GM23338 (cell line): ENCODE data around the gene KIRREL3. TPM values are rescaled to one million over a fixed set of nuclear protein-coding genes. Genes with fewer than 3 reads are reported as not detected.

ENCODE experiments used
- ATAC-seq: fragments of 200-7000 bp; cut with Tn5 transposase; 3 replicates; pipeline ENCODE4 v1.9.1; 2020
- DNase-seq: peaks from one replicate; pipeline ENCODE4 v3.0.0-alpha.2; 2015; ENCODE audit warnings: low spot score
- H2AFZ ChIP-seq: fragments of 200-600 bp; sonication (generic); 2 replicates; pipeline ENCODE4 v1.8.0; 2016; ENCODE audit warnings: antibody characterized with exemption, mild to moderate bottlenecking, moderate library complexity
- H3F3A ChIP-seq: fragments of 200-600 bp; sonication (generic); replicated peaks from 2 replicates; pipeline ENCODE4 v1.8.0; 2017; ENCODE audit warnings: antibody characterized with exemption, mixed run types, low read depth
- H3K27ac ChIP-seq: fragments of 200-600 bp; sonication (generic); 2 replicates; pipeline ENCODE4 v1.6.1; 2016; ENCODE audit warnings: low read depth
- H3K27me3 ChIP-seq: fragments of 200-600 bp; sonication (generic); 2 replicates; pipeline ENCODE4 v1.8.0; 2016; ENCODE audit warnings: mild to moderate bottlenecking, mixed run types, moderate library complexity; ENCODE audit not compliant: insufficient read depth
- H3K36me3 ChIP-seq: fragments of 200-600 bp; sonication (generic); 2 replicates; pipeline ENCODE4 v1.8.0; 2016; ENCODE audit warnings: mild to moderate bottlenecking; ENCODE audit not compliant: insufficient read depth
- H3K4me1 ChIP-seq: fragments of 200-600 bp; sonication (generic); 2 replicates; pipeline ENCODE4 v1.8.0; 2016; ENCODE audit warnings: mild to moderate bottlenecking, moderate library complexity; ENCODE audit not compliant: insufficient read depth
- H3K4me2 ChIP-seq: fragments of 200-600 bp; sonication (generic); 2 replicates; pipeline ENCODE4 v1.7.1; 2017; ENCODE audit warnings: mixed run types
- H3K4me3 ChIP-seq: fragments of 200-600 bp; sonication (generic); 2 replicates; pipeline ENCODE4 v1.6.1; 2016; ENCODE audit warnings: mixed run types
- H3K79me2 ChIP-seq: fragments of 200-600 bp; sonication (generic); replicated peaks from 2 replicates; pipeline ENCODE4 v1.8.0; 2017; ENCODE audit warnings: mild to moderate bottlenecking; ENCODE audit not compliant: insufficient read depth
- H3K9me2 ChIP-seq: fragments of 200-600 bp; sonication (generic); 2 replicates; pipeline ENCODE4 v1.8.0; 2017; ENCODE audit not compliant: insufficient read depth
- H4K20me1 ChIP-seq: fragments of 200-600 bp; sonication (generic); replicated peaks from 2 replicates; pipeline ENCODE4 v1.8.0; 2017; ENCODE audit warnings: mild to moderate bottlenecking; ENCODE audit not compliant: insufficient read depth
- H3K27ac Mint-ChIP-seq: 2 replicates; pipeline ENCODE4 v1.8.0; 2020; ENCODE audit warnings: inconsistent platforms, mild to moderate bottlenecking, moderate library complexity, mixed read lengths
- H3K27me3 Mint-ChIP-seq: 3 replicates; pipeline ENCODE4 v1.8.0; 2022; ENCODE audit warnings: low read depth, mild to moderate bottlenecking, moderate library complexity, mixed read lengths, inconsistent platforms; ENCODE audit not compliant: insufficient read depth, poor library complexity
- H3K36me3 Mint-ChIP-seq: 3 replicates; pipeline ENCODE4 v1.8.0; 2021; ENCODE audit warnings: low read depth, mild to moderate bottlenecking, inconsistent platforms, moderate library complexity, mixed read lengths
- H3K4me1 Mint-ChIP-seq: 3 replicates; pipeline ENCODE4 v1.8.0; 2020; ENCODE audit warnings: mild to moderate bottlenecking, inconsistent platforms, mixed read lengths
- H3K4me3 Mint-ChIP-seq: 3 replicates; pipeline ENCODE4 v1.8.0; 2021; ENCODE audit warnings: moderate library complexity, mild to moderate bottlenecking, inconsistent platforms, mixed read lengths
- H3K9me3 Mint-ChIP-seq: 3 replicates; pipeline ENCODE4 v1.8.0; 2020; ENCODE audit warnings: moderate library complexity, mild to moderate bottlenecking, inconsistent platforms, mixed read lengths
- CREB1 ChIP-seq: fragments of 250-450 bp; sonication (Bioruptor Pico); IDR thresholded peaks from 2 replicates; pipeline ENCODE4 v1.5.0; 2020; ENCODE audit warnings: low read depth, mild to moderate bottlenecking, moderate library complexity
- ETS1 ChIP-seq: IDR thresholded peaks from 2 replicates; pipeline ENCODE4 v1.6.1; 2016; ENCODE audit warnings: antibody characterized with exemption
- EZH2 ChIP-seq: fragments of 200-600 bp; sonication (generic); IDR thresholded peaks from one replicate; pipeline ENCODE4 v1.8.0; 2017; ENCODE audit warnings: antibody characterized with exemption, mild to moderate bottlenecking, low read depth; ENCODE audit not compliant: unreplicated experiment
- EZH2phosphoT487 ChIP-seq: fragments of 200-600 bp; sonication (generic); IDR thresholded peaks from one replicate; pipeline ENCODE4 v1.8.1; 2018; ENCODE audit warnings: antibody characterized with exemption; ENCODE audit not compliant: unreplicated experiment
- JUNB ChIP-seq: IDR thresholded peaks from one replicate; pipeline ENCODE4 v1.6.1; 2016; ENCODE audit warnings: antibody characterized with exemption; ENCODE audit not compliant: unreplicated experiment
- NANOG ChIP-seq: IDR thresholded peaks from 2 replicates; pipeline ENCODE4 v1.6.1; 2016; ENCODE audit warnings: antibody characterized with exemption, borderline replicate concordance
- POLR2AphosphoS5 ChIP-seq: IDR thresholded peaks from 2 replicates; pipeline ENCODE4 v1.6.1; 2016; ENCODE audit warnings: antibody characterized with exemption, low read depth
- REST ChIP-seq: IDR thresholded peaks from one replicate; pipeline ENCODE4 v1.6.1; 2018; ENCODE audit warnings: antibody characterized with exemption; ENCODE audit not compliant: unreplicated experiment
- ZNF114 ChIP-seq: fragments of 250-450 bp; sonication (Bioruptor Pico); IDR thresholded peaks from 2 replicates; pipeline ENCODE4 v1.5.0; 2020; ENCODE audit warnings: mild to moderate bottlenecking, moderate library complexity
- ZNF331 ChIP-seq: fragments of 250-450 bp; sonication (Bioruptor Pico); IDR thresholded peaks from 2 replicates; pipeline ENCODE4 v1.5.0; 2020; ENCODE audit warnings: low read depth, mild to moderate bottlenecking, moderate library complexity
- ZNF462 ChIP-seq: fragments of 250-450 bp; sonication (Bioruptor Pico); IDR thresholded peaks from 2 replicates; pipeline ENCODE4 v1.5.0; 2020; ENCODE audit warnings: mild to moderate bottlenecking, moderate library complexity
- polyA plus RNA-seq: library from polyadenylated mRNA; unstranded; fragments of >200 nt; fragmentation: Nextera tagmentation; extraction: Ambion mirVana; gene quantifications from 2 replicates; pipeline ENCODE4 v1.2.1, GENCODE V29; 2016
- total RNA-seq: library from RNA; depleted of rRNA; stranded (reverse); fragments of >200 nt; shearing (Covaris generic); gene quantifications from 2 replicates; pipeline ENCODE4 v1.2.3, GENCODE V29; 2014

Gene KIRREL3
- total and polyA plus RNA-seq, 2 experiments from 2014 or later: 0.13 to 1.5 TPM

GRCh38 chr11:126628450-126628789, 372.1 kb downstream of the KIRREL3 start:
- H2AFZ ChIP-seq: no peak overlapping the region
- TF ChIP-seq EZH2phosphoT487: no peak
- TF ChIP-seq ZNF462 (CRISPR knock-in tag): no peak
- TF ChIP-seq NANOG: no peak
- no peak for TF ChIP-seq POLR2AphosphoS5
- TF ChIP-seq ZNF114: no peak
- no peak for TF ChIP-seq ZNF331 (CRISPR knock-in tag)
- no peak for TF ChIP-seq JUNB
- no peaks in the 10 kb centered on the region for H4K20me1 ChIP-seq
- Mint-ChIP-seq H3K9me3 (no peaks in the 10 kb centered on the region), H3K36me3 (no peaks in the 10 kb centered on the region), H3K4me3 (no peak overlapping the region), H3K27me3 (no peaks in the 10 kb centered on the region), H3K27ac (no peak overlapping the region), H3K4me1 (peaks cover 19% of the 10 kb centered on the region)
- H3K4me3 ChIP-seq: no peak overlapping the region
- no peaks in the 10 kb centered on the region for H3F3A ChIP-seq
- H3K4me1 ChIP-seq: peaks cover 12% of the 10 kb centered on the region
- H3K79me2 ChIP-seq: no peaks in the 10 kb centered on the region
- H3K36me3 ChIP-seq: no peaks in the 10 kb centered on the region
- H3K4me2 ChIP-seq: no peak overlapping the region
- H3K9me2 ChIP-seq: no peaks in the 10 kb centered on the region
- no peak for ATAC-seq
- DNase-seq: no peak
- no peak overlapping the region for H3K27ac ChIP-seq
- H3K27me3 ChIP-seq: no peaks in the 10 kb centered on the region

- Histone ChIP-seq H4K20me1 (no peaks in the 10 kb centered on the region), H2AFZ (no peak overlapping the region), H3K4me1 (peaks cover 11% of the 10 kb centered on the region), H3K79me2 (no peaks in the 10 kb centered on the region), H3F3A (no peaks in the 10 kb centered on the region), H3K27ac (no peak overlapping the region), H3K36me3 (no peaks in the 10 kb centered on the region), H3K4me2 (no peak overlapping the region), H3K9me2 (no peaks in the 10 kb centered on the region), H3K27me3 (no peaks in the 10 kb centered on the region), H3K4me3 (no peak overlapping the region)
- H3K27me3 Mint-ChIP-seq: no peaks in the 10 kb centered on the region
- H3K9me3 Mint-ChIP-seq: no peaks in the 10 kb centered on the region
- H3K27ac Mint-ChIP-seq: no peak overlapping the region
- DNase-seq (no peak), ATAC-seq (no peak)
- no peak overlapping the region for H3K4me3 Mint-ChIP-seq
- peaks cover 16% of the 10 kb centered on the region for H3K4me1 Mint-ChIP-seq
- H3K36me3 Mint-ChIP-seq: no peaks in the 10 kb centered on the region
- TF ChIP-seq EZH2: no peak
- TF ChIP-seq EZH2phosphoT487: no peak
- TF ChIP-seq JUNB: no peak
- no peak for TF ChIP-seq ZNF114
- no peak for TF ChIP-seq ETS1
- TF ChIP-seq CREB1 (CRISPR knock-in tag): no peak
- TF ChIP-seq POLR2AphosphoS5: no peak
- TF ChIP-seq REST: no peak
These were observed 373.1 kb downstream of the KIRREL3 start for GRCh38 chr11:126627421-126627820.
